ENCODE measurements around the gene CCT8. TPM values are rescaled to one million over a fixed set of nuclear protein-coding genes. Genes with fewer than 3 reads are reported as not detected.

The CCT8 gene
- total and polyA plus RNA-seq, 2 of the 4 experiments (the other 2 are of a cell fraction), result 172 to 192 TPM

GRCh38 chr21:29056005-29056404 is 17.4 kb downstream of the CCT8 start:
- ChIA-PET POLR2A (ENCODE audit: unreplicated experiment) (no interaction called here), CTCF (no interaction called here)
- intact Hi-C loops (cut with micrococcal nuclease) (no loop called here), dilution Hi-C loops (cut with HindIII; ENCODE audit: low sequenced_read_pairs, unreplicated experiment) (no loop called here), in situ Hi-C loops (cut with MboI; ENCODE audit: low sequenced_read_pairs) (no loop called here)
- no peak overlapping the region for H2BK120ac ChIP-seq (ENCODE audit: low read depth, low read length)
- H3K23ac ChIP-seq (ENCODE audit: low read depth, low read length), result no peak overlapping the region
- H3K56ac ChIP-seq (ENCODE audit: extremely low read depth, insufficient read depth, low read length), result no peak overlapping the region
- no CpG with 5 or more reads among the region's 1 CpG for WGBS, 2 experiments (ENCODE audit: extremely low coverage in 2 of 2, insufficient read length in 1 of 2)
- H3K4me1 ChIP-seq (ENCODE audit: control insufficient read depth, insufficient read depth, low read length), result peaks cover 8% of the 10 kb centered on the region; the same call in 1 of the 2 replicates
- no peak overlapping the region for H3K27ac ChIP-seq (ENCODE audit: insufficient read depth, low read length)
- no peak overlapping the region for H4K8ac ChIP-seq (ENCODE audit: low read depth in 2 of 2, low read length in 2 of 2)
- no peak overlapping the region for H2AFZ ChIP-seq (replicated peaks; ENCODE audit: low read length, poor library complexity)
- no peak overlapping the region for H4K5ac ChIP-seq (ENCODE audit: low read depth, low read length)
- no peak overlapping the region for H4K91ac ChIP-seq (ENCODE audit: insufficient read depth, low read depth, low read length)
- H3K9ac ChIP-seq (ENCODE audit: low read depth, low read length), result no peak overlapping the region
- H2BK5ac ChIP-seq (ENCODE audit: low read depth, low read length, poor library complexity, severe bottlenecking), result peak overlapping the region; percentile 18
- no peaks in the 10 kb centered on the region for H3K9me3 ChIP-seq (ENCODE audit: control insufficient read depth, insufficient read depth, low read length)
- no peak overlapping the region for H3K4me3 ChIP-seq (ENCODE audit: insufficient read depth, low read depth, low read length)
- ATAC-seq (ENCODE audit: low read depth) (no peak), DNase-seq (peak; percentile 20)
- no peak overlapping the region for H3K14ac ChIP-seq (replicated peaks; ENCODE audit: low read depth, low read length)
- no TSS peak for BruUV-seq (replicated peaks)
- no peaks in the 10 kb centered on the region for H4K20me1 ChIP-seq (ENCODE audit: insufficient read depth, low read length)
- H3K4me2 ChIP-seq (ENCODE audit: low read depth, low read length), result no peak overlapping the region
- no peak overlapping the region for H3K4ac ChIP-seq (ENCODE audit: low read depth, low read length)
- H3K9me1 ChIP-seq (ENCODE audit: insufficient read depth, low read length), result no peaks in the 10 kb centered on the region
- H3K36me3 ChIP-seq (ENCODE audit: control insufficient read depth, insufficient read depth, low read length), result peaks cover 54% of the 10 kb centered on the region
- no peaks in the 10 kb centered on the region for H3K27me3 ChIP-seq (ENCODE audit: control insufficient read depth, insufficient read depth, low read length)
- H2AK9ac ChIP-seq (replicated peaks; ENCODE audit: low read depth, low read length, poor library complexity), result no peak overlapping the region
- H2BK20ac ChIP-seq (ENCODE audit: low read depth, low read length), result no peak overlapping the region
- H3K18ac ChIP-seq (ENCODE audit: low read depth, low read length), result no peak overlapping the region
- H2BK15ac ChIP-seq (ENCODE audit: low read depth, low read length), result no peak overlapping the region
- no peak overlapping the region for H2AK5ac ChIP-seq (ENCODE audit: low read depth, low read length)
- TF ChIP-seq MAZ (IDR thresholded peaks at IDR 0.05; ENCODE audit: borderline replicate concordance, low read depth, low read length) (no peak), BHLHE40 (IDR thresholded peaks at IDR 0.05; ENCODE audit: low read depth, low read length) (no peak), RFX5 (IDR thresholded peaks at IDR 0.05; ENCODE audit: low read depth, low read length) (no peak), RAD21 (IDR thresholded peaks at IDR 0.05; ENCODE audit: low read length) (no peak), CEBPB (IDR thresholded peaks at IDR 0.05; ENCODE audit: low read depth, low read length) (no peak), RCOR1 (IDR thresholded peaks at IDR 0.05; ENCODE audit: insufficient replicate concordance, low read length) (no peak), ELK1 (IDR thresholded peaks at IDR 0.05; ENCODE audit: borderline replicate concordance, low read depth, low read length) (no peak), NFE2L2 (IDR thresholded peaks at IDR 0.05; ENCODE audit: low read depth, low read length) (no peak)
- H3K79me1 ChIP-seq (ENCODE audit: low read depth in 1 of 2, low read length in 2 of 2), result peaks cover 3 to 17% of the 10 kb centered on the region in 2 experiments; a peak in 2 of 4 replicates

Data from IMR-90 (cell line).